IMR-90 (cell line): ENCODE results near the gene ASXL2.

Experiments
- BHLHE40 ChIP-seq: fragments of 150-350 bp; IDR thresholded peaks from 2 replicates; pipeline ENCODE4 v1.6.1; 2016; ENCODE audit warnings: mild to moderate bottlenecking, low read depth, low read length
- CEBPB ChIP-seq: IDR thresholded peaks from 2 replicates; pipeline ENCODE4 v1.6.1; 2012; ENCODE audit warnings: low read depth, low read length, improper control_type of control experiment
- CHD1 ChIP-seq: IDR thresholded peaks from 2 replicates; pipeline ENCODE4 v1.6.1; 2012; ENCODE audit warnings: low read depth, low read length, improper control_type of control experiment
- MXI1 ChIP-seq: IDR thresholded peaks from 2 replicates; pipeline ENCODE4 v1.6.1; 2012; ENCODE audit warnings: low read depth, mild to moderate bottlenecking, low read length, moderate library complexity, borderline replicate concordance
- POLR2A ChIP-seq: IDR thresholded peaks from 2 replicates; pipeline ENCODE4 v1.6.1; 2012; ENCODE audit warnings: mild to moderate bottlenecking, low read depth, low read length
- RAD21 ChIP-seq: IDR thresholded peaks from 2 replicates; pipeline ENCODE4 v1.6.1; 2012; ENCODE audit warnings: low read length, improper control_type of control experiment
- RCOR1 ChIP-seq: IDR thresholded peaks from 2 replicates; pipeline ENCODE4 v1.6.1; 2012; ENCODE audit warnings: mild to moderate bottlenecking, low read length, improper control_type of control experiment; ENCODE audit not compliant: insufficient replicate concordance
- RFX5 ChIP-seq: IDR thresholded peaks from 2 replicates; pipeline ENCODE4 v1.8.0; 2012; ENCODE audit warnings: low read depth, mild to moderate bottlenecking, low read length, moderate library complexity
- SMC3 ChIP-seq: fragments of 150-350 bp; IDR thresholded peaks from 2 replicates; pipeline ENCODE4 v1.6.1; 2016; ENCODE audit warnings: low read depth, mild to moderate bottlenecking, antibody characterized with exemption, low read length, moderate library complexity
- TF ChIP-seq, protein P1 (sequence below): conservative IDR thresholded peaks from 2 replicates; pipeline ENCODE4 v1.5.1; 2012; ENCODE audit warnings: mild to moderate bottlenecking, low read depth, low read length, improper control_type of control experiment
- TF ChIP-seq, protein P2 (sequence below): fragments of 150-350 bp; IDR thresholded peaks from 2 replicates; pipeline ENCODE4 v1.6.1; 2017; ENCODE audit warnings: mild to moderate bottlenecking, antibody characterized with exemption, low read length, low read depth

DNA sequence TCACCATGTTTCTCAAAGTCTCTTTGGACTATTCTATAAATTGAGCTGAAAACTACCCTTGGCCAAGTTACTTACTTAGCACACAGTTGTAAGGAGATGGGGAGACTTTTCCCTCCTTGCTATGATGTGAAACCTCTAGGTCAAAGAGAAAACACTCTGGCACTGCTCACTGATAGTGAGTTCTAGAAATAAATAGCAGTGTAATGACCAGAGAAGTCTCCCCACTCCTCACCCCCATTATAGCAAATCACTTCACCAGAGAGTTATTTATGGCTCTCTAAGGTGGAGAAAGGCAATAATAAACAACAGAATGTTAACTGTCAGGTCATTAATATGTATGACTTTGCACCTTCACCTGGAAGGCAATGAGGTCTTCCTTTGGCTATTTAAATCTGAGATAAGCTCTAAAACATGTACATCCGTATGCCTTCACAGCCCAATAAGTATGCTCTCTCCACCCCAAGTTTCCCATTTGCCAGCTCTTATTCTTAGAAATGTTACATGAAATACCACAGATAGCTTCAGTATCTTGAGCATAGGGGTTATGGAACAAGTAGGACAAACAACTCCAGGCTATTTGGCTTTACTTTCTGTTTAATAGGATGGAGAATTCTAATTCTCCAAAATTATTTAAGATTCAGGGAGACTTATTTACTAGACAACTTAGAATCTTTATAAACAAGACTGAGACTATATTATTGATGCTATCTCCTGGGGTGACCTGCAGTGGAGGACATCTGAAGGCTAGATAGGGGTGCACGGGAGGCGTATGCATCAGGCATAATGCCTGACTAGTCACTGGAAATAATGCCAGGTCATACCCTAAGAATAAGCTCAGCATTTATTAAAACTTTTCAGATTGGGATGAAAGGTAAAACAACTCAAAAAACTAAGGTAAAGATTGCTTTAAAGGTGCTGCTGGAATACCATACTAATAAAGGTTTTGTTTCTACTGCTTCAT, 139.6 kb downstream of the ASXL2 start:
- no peak for TF ChIP-seq POLR2A
- TF ChIP-seq, protein P1, sequence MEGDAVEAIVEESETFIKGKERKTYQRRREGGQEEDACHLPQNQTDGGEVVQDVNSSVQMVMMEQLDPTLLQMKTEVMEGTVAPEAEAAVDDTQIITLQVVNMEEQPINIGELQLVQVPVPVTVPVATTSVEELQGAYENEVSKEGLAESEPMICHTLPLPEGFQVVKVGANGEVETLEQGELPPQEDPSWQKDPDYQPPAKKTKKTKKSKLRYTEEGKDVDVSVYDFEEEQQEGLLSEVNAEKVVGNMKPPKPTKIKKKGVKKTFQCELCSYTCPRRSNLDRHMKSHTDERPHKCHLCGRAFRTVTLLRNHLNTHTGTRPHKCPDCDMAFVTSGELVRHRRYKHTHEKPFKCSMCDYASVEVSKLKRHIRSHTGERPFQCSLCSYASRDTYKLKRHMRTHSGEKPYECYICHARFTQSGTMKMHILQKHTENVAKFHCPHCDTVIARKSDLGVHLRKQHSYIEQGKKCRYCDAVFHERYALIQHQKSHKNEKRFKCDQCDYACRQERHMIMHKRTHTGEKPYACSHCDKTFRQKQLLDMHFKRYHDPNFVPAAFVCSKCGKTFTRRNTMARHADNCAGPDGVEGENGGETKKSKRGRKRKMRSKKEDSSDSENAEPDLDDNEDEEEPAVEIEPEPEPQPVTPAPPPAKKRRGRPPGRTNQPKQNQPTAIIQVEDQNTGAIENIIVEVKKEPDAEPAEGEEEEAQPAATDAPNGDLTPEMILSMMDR, result no peak
- no peak for TF ChIP-seq RFX5
- TF ChIP-seq RAD21, result no peak
- no peak for TF ChIP-seq MXI1
- no peak for TF ChIP-seq CHD1
- TF ChIP-seq SMC3, result no peak
- TF ChIP-seq CEBPB, result no peak
- no peak for TF ChIP-seq BHLHE40
- TF ChIP-seq RCOR1, result no peak
- TF ChIP-seq, protein P2, sequence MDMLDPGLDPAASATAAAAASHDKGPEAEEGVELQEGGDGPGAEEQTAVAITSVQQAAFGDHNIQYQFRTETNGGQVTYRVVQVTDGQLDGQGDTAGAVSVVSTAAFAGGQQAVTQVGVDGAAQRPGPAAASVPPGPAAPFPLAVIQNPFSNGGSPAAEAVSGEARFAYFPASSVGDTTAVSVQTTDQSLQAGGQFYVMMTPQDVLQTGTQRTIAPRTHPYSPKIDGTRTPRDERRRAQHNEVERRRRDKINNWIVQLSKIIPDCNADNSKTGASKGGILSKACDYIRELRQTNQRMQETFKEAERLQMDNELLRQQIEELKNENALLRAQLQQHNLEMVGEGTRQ, result no peak
